Superior temporal gyrus (tissue), 1 donor: ENCODE data around the gene HADH.
"Not testable (repeated sequence)": the region's sequence is repeated elsewhere in the genome, so short reads cannot be mapped to it uniquely, and the experiment has no call there.

Experiments
- DNase-seq: peaks from one replicate; pipeline ENCODE4 v3.0.0-alpha.2; 2016; ENCODE audit errors: extremely low spot score

Gene HADH

DNA sequence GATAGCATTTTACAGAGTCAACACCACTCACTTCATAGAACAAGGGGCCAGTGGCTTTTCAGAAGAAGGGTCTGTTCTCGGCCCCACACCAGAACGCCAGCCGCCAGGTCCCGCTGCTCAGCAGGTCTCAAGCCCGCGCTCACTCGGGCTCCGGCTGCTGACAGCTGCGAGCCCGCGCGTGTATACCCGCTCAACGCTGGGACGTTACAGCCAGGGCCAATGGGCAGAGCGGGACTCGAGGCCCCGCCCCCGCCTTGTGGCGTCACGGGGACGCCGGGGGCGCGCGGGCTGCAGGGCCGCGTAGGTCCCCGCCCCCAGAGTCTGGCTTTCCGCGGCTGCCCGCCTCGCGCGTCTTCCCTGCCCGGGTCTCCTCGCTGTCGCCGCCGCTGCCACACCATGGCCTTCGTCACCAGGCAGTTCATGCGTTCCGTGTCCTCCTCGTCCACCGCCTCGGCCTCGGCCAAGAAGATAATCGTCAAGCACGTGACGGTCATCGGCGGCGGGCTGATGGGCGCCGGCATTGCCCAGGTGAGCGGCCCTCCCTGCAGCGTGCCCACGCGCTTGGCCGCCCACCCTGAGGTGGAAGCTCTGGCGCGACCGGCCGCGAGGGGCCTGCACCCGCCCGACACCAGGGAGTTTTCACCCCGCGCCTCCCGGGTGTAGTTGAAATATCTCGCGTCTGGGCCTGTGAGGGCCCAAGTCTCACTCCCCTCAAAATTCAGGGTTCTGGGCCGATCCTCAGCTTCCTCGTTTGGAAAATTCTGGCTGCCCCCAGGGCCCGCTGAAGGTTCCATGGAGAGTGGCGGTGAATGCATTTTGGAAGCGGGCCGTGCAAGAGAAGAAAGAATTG, at the start of gene HADH:
Gene HADH (plus strand): TSS at position 353 of the 850 bp plus-strand sequence. CDS start 44 bp downstream, at position 397.
- DNase-seq, result peak; percentile 96

DNA sequence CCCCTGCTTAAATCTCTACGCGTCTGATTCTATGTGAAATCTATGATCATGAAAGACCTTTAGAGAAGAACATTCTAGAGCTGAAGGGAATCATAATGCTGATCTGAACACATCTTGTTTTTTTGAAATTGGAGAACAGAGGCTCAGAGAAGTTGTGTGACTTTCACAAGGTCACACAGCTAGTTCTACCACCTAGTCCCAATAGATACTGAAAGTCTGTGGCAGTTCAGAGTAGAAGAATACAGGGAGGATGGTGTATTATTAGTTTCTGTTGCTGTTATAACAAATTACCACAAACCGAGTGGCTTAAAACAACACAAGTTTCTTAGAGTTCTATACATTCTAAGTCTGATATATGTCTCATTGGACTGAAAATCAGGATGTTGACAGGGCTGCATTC, 43.9 kb upstream of the HADH start:
- DNase-seq, result no peak

DNA sequence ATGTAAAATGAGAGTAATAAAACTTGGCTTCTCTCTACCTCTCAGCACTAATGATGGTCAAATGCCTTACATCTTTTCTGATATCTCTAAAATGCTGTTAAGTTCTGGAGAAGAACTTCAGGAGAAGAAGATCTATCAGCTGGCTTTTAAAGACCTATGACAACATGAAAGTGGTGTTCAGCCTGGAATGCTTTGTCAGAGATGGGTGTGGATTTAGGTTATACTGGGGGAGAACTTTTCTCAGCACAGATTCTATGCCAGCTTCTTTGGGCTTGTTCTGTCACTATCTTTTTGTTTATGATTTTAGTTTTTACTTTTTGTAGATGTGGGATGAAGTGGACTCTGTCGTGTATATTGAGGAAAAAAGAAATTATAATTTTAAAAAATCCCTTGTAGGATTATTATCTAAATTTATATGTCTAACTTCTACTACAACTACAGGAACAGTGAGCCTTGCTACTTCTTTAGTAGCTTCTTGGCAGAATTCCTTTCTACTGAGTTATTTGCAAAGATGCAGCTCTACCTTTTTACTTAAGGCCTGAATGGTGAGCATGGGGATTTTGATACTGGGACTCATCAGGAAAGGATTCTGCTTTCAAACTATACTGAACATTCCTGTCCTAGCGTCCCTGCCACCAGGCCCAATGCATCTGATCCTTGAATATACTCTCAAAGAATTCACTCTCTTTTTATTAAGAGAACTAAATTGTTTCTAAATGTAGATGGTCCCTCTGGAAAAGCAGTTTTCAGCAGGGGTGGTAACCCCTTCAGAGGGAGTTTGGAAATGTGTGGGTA, 38.7 kb upstream of the HADH start:
- no peak for DNase-seq

DNA sequence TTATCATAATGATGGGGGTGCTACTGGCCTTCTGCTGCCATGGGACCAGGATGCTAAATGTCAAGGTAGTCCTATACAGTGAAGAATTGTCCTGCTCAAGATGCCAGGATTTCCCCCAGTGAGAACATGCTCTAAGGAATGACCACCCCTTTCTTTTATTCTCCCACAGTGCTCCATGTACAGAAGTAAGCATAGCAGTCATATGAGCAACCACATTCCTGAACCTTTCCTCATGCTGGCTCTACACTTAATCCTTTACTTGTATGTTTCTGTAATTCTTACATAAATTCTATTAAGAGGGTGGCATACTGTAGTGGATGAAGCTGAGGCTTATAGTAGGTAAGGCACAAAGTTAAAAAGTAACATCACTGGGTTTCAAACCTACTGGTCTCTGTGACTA, 38.1 kb upstream of the HADH start:
- DNase-seq, result no peak

DNA sequence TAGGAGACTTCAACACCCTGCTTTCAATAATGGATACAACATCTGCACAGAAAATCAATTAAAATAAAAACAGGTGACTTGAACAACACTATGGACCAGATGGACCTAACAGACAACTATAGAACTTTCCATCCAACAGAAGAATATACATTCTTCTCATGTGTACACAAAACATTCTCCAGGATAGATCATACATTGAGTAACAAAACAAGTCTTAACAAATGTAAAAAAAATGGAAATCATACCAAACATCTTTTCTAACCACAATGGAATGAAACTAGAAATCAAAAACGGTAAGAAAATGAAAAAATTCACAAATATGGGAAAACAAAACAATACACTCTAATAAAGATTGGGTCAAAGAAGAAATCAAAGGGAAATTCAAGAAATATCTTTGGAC, 33.7 kb upstream of the HADH start:
- DNase-seq, result no peak

DNA sequence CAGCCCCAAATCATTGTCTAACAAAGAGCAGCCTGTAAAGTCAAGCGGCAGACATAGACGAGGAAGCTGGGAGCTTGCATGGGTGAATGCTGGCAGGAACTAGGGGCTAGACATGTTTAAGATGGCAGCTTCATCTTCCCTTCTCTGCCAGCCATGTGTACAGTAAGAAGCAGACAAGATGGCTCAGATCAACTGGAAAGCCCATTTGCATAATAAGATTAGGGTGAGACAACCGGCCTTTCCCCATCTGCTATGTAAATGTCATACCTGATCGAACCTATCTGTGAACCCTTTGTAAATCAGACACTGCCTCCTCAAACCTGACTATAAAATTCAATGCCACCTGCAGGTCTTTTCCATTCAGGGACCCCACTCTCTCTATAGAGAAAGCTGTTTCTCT, 22.8 kb upstream of the HADH start:
- DNase-seq, result no peak

DNA sequence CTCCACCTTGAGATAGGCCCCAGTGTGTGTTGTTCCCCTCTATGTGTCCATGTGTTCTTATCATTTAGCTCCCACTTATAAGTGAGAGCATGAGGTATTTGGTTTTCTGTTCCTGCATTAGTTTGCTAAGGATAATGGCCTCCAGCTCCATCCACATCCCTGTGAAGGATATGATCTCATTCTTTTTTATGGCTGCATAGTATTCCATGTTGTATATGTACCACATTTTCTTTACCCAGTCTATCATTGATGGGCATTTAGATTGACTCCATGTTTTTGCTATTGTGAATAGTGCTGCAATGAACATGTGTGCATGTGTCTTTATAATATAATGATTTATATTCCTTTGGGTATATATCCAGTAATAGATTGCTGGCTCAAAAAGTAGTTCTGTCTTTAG, 22.2 kb upstream of the HADH start:
- not testable (repeated sequence) for DNase-seq

DNA sequence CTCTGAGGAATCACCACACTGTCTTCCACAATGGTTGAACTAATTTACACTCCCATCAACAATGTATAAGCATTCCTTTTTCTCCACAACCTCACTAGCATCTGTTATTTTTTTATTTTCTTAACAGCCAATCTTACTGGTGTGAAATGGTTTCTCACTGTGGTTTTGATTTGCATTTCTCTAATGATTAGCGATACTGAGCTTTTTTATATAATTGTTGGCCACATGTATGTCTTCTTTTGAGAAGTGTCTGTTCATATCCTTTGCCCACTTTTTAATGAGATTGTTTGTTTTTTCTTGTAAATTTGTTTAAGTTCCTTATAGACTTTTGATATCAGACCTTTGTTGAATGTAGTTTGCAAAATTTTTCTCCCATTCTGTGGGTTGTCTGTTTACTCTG, 21.8 kb upstream of the HADH start:
- not testable (repeated sequence) for DNase-seq

DNA sequence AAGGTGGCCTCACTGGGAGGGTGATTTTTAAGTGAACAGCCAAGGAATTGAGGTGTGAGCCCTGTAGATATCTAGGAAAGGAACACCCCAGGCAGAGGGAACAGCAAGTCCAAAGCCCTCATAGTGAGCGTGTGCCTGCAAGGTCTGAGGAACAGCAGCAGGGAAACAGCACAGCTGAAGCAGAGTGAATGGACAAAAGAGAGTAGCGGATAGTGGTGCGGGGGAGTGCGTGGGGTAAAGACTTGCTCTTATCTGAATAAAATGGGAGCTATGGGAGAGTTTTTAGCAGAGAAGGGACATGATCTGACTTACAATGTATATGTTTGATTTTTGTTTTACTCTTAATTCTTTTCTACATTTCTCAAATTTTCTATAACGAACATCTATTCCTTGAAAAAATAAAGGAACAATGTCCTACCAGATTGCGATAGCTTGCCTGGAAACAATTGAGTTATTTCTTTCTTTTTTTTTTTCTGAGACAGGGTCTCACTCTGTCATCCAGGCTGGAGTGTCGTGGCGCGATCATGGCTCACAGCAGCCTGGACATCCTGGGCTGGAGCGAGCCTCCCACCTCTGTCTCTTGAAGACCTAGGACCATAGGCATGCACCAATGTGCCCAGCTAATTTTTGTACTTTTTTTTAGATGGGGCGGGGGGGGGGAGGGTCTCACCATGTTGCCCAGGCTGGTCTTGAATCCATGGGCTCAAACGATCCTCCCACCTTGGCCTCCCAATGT, 19.5 kb upstream of the HADH start:
- peak; percentile 52 for DNase-seq

DNA sequence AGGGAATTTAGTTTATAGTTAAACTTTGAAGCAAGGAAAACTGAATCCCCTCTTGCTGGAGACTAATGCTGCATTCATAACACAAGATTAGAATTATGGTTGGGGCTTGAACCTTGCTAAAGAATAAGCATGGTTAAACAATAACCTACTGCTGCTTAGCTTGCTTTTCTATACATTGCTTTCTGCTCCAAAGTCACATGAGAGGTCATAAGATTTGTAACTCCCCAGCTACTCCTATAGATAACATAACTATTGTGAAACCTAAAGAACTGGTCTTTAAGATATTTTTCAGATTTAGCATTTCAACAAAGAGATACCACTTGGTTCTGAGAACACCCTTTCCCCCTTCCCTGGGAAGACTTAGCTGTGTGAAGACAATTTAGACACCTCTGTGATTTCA, 17.1 kb upstream of the HADH start:
- no peak for DNase-seq

DNA sequence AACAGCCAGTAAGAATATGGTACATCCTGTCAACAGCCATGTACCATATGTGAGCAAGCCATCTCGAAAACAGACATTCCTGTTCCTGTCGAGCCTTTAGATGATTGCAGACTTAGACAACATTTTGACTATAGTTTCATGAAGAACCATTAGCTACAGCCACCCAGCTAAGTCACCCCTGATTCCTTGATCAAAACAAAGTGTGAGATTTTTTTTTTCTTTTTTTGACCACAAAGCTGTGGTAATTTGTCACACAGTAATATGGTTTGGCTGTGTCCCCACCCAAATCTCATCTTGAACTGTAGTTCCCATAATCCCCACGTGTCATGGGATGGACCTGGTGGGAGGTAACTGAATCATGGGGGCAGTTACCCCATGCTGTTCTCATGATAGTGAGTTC, 15.2 kb upstream of the HADH start:
- DNase-seq, result no peak

DNA sequence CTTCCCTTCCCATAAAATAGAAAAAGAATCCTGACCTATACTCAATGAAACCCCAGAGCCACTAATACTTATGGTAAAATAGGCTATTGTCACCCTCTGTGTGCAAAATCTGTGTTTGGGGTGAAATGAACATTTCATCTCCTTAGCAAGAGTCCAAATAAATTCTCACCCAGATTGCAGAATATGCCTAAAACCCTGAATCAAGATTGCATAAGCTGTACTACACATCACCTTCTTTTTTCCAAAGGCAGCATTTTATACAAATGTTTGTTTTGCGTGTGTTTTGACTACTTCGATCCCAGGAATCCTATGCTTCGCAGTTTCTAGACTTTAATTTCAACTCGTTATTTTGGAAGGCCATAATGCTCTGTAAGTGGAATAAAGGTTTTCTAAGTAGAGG, 12.2 kb upstream of the HADH start:
- DNase-seq, result peak; percentile 53

DNA sequence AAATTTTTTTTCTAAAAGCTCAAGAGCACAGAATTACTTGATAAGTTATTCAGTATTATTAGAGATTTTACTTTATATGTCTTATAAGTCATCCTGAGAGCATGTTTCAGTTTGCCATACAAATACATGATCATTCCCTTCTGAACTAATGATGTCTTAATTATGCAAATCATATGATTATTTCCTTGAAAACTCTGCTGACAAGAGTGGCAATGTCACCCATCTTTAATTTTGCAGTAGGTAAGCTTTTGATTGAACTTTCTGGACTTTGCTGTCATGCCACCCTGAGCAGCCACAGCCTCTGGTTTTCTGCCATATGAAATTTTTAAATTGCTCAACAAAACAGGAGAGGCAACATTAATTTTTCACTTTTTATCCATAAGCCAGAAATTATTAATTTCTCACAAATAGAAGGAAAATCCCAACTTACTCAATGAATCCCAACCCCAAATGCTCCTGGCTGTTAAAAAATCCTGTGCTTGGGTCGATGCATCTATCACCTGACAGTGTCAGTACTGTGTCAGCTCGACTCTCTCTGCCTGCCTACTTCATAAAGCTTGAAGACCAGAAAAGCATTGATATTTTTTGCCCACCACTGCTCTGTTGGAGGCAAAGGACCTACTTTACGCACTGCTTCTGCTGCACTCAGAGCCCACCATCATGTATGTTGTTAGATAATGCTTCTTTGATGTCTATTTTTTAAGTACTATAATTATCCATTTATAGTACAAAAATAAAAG, 11.6 kb upstream of the HADH start:
- DNase-seq, result peak; percentile 70

DNA sequence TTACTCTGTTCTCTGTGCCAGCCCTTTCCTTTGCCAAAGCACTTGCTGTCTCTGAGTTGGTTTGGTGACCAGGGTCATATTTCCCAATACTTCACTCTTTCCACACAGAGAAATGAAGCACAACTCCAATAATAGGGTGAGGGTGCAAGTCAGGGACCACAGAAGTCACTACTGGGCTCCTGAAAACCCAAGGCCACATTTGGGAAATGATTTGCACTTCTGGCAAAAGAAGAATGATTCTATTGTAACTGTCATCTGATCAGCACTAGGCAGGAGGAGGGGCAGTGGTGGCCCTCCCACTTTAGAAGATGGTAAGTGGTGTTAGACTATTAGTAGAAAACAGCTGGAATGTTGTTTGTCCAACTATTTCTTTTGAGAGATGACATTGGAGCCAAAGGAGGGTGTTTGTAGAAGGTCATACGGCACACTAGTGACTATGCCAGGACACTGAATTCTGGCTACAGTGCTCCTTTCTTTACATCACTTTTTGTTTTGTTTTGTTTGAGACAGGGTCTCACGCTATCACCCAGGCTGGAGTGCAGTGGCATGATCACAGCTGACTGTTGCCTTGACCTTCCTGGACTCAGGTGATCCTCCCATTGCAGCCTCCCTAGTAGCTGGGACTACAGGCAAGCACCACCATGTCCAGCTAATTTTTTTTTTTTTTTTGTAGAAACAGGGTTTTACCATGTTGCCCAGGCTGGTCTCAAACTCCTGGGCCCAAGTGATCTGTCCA, 10.8 kb upstream of the HADH start:
- DNase-seq, result peak; percentile 91

DNA sequence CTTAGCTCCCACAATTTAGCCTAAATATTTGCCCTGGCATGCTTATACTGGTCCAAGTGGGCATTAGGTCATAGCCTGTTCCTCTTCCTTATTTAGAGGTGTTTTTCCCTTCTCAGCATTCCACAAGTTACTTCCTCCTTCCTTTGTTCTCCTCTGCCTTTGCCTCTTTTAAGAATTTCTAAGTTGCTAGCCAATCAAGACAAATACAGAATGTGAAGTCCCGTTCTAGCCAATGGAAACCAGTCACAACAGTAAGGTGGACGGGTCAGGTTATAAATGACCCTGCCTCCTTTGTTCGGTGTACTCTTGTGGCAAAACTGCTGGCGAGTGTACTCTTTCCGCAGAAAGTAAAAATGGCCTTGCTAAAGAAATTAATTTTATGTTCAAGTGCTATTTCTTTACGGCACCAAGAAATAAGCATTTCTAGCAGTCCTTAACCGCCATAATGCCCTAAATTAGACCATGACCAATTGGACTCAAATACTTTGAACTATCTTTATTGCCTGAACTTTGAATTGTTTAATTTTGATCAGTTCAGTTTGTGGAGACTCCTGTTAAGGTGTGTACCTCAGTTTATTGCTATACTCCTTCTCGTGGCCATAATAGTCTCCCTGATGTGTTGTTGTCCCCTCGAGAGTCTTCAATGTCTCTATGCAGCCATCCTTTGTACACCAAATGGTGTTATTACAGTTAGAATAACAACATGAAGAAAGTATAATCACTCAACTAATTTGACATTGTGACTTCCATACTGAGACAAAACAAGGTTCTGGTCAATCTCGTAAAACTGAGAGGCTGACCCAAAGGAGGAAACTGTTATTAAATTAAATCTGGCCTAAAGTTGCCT, 1.6 kb upstream of the HADH start:
- DNase-seq, result no peak

DNA sequence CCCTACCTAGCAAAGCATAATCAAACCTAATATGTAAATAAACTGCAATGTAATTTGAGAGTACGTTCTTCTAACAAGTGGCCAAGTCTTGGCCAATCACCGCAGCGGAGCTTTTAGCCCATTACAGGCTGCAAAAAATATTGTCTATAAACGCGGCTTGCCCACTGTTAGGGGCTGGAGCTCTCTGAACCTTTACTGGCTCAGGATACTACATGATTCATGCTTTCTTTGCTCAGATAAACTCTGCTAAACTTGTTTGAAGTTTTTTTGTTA, 990 bp upstream of the HADH start:
- DNase-seq, result no peak

DNA sequence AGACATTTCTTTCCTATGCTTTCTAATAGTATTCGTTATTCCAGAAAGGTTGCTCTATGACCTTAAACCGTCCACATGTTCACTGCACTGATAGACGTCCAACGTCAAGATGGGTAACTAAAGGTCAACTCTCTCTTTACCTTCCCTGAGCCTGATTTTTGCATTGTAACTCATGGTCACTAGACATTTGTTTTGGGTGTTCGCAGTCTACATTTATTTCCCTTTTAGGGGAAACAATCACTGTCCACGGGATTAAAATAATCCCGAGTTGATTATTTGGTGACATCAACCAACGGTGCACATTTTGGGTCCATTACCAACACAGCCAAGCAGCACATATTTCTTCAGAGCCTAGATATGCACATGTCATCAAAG, 540 bp upstream of the HADH start:
- DNase-seq, result no peak

DNA sequence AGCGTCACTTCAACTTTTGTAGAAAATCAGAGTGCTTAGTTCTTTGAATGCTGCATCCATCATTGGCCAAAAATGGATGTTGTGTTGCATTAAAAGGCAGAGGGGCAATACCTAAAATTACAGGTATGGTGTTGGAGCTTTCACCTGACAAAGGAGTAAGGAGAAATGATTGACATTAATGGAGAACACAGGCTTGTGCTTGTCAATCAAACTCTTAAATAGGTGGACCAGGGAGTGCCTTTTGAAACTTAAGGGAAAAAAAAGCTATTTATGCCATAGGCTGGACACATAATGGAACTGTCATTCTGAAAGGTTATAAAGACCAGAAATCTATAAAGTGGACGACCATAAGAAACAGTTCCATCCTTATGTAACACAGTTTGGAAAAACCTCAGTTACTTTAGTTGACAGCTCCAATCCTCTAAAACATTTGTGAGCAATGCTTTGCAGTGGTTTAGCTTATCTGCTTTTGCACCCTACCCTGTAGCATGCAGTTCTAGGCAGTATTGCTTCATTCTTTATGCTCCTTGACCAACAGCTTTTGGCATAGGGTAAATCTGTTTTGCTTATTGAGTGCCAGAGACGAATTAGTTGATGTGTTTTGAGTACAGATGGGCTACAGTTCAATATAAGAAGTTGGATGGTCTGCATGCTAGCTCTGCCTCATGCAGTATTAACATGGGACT, 2.4 kb downstream of the HADH start:
- no peak for DNase-seq

DNA sequence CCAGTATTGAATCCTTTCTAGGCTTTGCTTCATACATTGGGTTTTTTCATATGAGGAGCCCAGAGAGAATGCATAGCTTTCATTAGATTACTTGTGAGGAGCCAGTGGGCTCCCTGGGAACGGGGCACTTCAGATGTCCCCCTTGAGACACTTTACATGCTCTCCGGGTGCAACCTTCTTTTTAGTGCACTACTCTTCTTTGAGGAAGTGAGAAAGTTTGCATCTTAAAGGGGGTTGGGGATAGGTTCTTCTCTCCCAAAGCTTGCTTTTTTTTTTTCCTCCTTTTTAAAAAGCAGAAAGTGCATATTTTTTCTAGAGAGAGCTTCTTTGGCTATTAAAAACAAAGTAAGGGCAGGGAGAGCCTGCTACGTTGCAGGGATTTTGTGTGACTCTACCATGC, 4.3 kb downstream of the HADH start:
- no peak for DNase-seq

DNA sequence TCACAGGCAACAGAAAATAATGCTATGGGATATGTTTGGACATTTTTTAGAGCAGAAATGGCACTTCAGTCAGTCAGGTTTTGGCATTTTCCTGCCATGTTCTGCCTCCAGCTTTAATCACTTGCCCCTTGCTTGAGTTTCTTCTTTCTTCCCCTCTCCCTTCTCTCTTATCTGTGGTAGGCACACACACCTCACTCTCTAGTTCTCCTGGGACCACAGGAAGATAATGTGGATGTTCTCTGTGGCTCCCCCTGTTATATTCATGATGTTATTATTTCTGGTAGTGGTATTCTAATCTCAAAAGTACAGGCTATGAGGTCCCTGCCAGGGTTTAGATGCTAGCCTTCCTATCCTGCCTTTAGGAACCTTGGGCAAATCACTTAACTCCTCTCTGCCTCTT, 5.2 kb downstream of the HADH start:
- no peak for DNase-seq
